HG02943 (cell line): ENCODE results near the gene TRIM37.

Experiments used
- ATAC-seq: cut with Tn5 transposase; IDR thresholded peaks from one replicate; pipeline ENCODE4 v1.9.1; 2021; ENCODE audit warnings: mild to moderate bottlenecking, low read depth, moderate library complexity; ENCODE audit not compliant: unreplicated experiment

TRIM37 gene

GRCh38 chr17:59046192-59046591 lies 60.5 kb downstream of the TRIM37 start:
- no peak for ATAC-seq

- ATAC-seq = no peak
Observed at GRCh38 chr17:59038734-59039133, 67.9 kb downstream of the TRIM37 start.

- no peak for ATAC-seq
Observed at GRCh38 chr17:59037960-59038359, 68.7 kb downstream of the TRIM37 start.

- ATAC-seq = no peak
Observed at GRCh38 chr17:59030811-59031210, 75.9 kb downstream of the TRIM37 start.

- no peak for ATAC-seq
Observed at GRCh38 chr17:59028328-59028727, 78.4 kb downstream of the TRIM37 start.

DNA sequence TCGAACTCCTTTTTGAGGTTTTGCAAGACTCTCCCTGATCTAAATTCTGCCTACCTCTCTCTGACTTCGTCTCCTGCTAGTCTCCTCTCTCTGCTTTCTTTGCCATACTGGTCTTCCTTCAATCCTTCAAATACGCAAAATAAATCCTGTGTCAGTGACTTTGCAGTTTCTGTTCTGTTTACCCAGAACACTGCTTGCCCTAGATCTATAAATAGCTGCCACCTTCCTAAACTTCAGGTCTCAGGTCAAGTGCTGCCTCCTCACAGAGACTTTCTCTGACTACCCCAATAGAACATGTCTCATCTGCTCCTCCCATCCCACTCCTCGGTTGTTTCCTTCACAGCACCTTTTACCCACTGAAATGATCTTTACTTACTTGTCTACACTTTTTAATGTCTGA lies 78.9 kb downstream of the TRIM37 start:
- ATAC-seq = no peak

DNA sequence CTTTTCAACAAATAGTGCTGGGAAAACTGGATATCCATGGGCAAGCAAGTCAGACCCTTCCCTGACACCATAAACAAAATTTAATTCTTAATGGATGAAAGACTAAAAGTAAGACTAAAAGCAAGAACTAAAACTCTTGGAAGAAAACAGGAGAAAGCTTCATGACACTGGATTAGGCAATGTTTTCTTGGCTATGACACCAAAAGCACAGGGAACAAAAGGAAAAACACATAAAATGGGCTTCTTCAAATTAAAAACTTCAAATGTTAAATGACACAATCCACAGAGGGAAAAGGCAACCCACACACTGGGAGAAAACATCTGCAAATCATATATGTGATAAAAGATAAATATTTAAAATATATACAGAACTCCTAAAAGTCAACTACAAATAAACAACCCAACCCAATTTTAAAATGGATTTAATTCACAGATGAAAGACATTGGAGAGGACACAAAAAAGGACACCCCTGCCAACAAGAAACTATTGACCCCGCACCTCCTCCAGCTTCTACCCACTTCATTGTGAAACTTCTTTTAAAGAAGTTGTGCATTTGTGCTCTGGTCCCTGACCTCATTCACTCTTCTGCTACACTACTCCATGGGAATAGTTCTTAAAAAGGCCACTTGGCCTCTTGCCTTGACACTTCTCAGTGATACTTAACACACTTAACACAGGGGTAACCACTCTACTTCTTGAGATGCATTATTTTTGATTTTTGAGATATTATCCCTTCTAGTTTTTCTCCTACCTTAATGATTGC lies 80.3 kb downstream of the TRIM37 start:
- ATAC-seq = no peak

GRCh38 chr17:59024916-59025315 lies 81.8 kb downstream of the TRIM37 start:
- ATAC-seq = no peak

DNA sequence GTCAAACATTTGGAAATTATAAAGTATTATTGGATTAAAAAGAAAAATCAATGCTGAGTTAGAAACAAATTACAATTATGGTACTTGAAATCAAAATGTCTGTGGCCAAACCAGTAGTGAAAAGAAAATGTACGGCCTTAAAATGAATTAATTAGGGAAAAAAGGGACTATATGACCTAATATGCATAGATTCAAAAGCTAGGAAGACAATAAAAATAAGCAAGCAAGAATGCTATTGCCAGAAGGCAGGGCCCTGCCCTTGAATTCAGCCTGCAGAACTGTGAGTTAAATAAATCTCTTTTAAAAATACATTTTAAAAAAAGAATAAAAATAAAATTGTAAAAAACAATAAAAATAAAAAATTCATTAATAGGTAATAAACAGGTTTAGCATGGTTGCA lies 88.7 kb downstream of the TRIM37 start:
- ATAC-seq = no peak

- no peak for ATAC-seq
Observed at GRCh38 chr17:59011975-59012374, 94.7 kb downstream of the TRIM37 start.

DNA sequence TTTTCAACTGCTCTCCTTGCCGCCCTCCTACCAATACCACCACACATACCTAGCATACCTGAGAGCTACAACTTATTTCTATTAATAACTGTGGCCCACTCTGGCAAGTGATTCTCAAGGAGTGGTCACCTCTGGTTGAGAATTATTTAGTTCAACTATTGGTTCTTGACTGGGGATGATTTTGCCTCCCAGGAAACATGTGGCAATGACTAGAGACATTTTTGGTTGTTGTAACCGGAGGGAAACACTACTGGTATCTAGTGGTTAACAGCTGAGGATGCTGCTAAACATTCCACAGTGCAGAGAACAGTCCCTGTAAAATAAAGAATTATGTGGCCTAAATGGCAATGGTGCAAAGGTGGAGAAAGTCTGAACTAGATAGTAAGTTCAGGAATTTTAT lies 96.7 kb downstream of the TRIM37 start:
- no peak for ATAC-seq

- ATAC-seq = no peak
Observed at GRCh38 chr17:59008737-59009136, 97.9 kb downstream of the TRIM37 start.

DNA sequence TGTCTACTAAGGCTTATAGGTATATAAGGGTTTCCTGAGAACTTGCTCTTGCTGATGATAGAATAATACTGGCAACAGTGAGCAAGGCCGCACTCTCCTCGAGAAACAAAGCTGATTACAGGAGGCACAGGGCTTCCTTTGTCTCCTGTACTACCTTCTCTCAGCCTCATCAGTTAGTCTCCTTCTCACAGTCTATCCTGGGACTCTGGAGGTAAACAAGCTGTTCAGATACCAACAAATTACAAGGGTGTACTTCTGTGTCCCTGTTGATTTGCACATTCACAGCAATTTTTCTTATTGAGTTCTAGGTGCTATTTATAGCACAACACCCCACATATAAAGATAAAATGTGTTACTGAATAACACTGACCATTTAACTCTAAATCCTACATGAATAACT lies 98.7 kb downstream of the TRIM37 start:
- ATAC-seq = no peak

DNA sequence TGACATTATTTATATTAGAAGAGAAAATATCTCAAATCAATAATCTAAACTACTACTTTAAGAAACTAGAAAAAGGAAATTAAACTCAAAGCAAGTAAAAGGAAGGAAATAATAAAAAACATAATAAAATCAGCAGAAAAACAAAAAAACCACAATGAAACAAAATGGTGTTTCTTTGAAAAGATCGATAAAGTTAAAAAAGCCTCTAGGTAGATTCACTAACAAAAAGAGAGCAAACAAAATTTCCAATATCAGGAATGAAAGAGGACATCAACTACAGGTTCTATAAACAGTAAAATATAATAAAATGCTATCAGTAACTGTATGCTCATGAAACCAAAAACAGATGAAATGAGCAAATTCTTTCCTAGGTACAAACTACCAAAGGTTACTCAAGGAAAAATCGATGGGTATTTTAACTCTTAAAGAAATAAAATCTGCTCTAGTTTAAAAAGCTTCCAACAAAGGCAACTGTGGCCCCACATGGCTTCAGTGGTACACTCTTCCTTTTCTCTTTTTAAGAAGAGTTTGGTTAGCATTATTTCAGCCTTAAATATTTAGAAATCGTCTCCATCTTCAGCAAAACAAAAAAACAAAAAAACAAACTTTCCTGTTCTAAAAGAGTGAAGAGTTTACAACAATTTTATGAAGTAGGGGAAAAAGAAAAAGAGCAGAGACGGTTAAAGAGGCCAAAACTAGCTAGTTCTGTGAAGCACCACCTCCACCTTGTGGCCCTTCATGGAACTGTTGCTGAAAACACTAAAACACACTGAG lies 102.2 kb downstream of the TRIM37 start:
- no peak for ATAC-seq

DNA sequence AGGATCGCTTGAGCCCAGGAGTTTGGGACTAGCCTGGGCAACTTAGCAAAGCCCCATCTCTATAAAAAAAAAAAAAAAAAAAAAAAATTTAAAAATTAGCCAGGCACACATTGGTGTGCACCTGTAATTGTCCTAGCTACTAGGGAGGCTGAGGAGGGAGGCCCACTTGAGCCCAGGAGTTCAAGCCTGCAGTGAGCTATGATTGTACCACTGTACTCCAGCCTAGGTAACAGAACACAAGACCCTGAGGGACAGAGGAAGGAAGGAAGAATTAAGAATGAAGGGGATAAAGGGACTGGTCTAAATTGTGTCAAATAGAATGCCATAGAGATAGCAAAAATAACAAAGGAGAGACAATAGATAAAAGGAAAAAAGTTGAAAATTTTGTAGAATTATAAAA lies 102.8 kb downstream of the TRIM37 start:
- ATAC-seq = no peak

GRCh38 chr17:59002848-59003247 lies 103.8 kb downstream of the TRIM37 start:
- no peak for ATAC-seq

DNA sequence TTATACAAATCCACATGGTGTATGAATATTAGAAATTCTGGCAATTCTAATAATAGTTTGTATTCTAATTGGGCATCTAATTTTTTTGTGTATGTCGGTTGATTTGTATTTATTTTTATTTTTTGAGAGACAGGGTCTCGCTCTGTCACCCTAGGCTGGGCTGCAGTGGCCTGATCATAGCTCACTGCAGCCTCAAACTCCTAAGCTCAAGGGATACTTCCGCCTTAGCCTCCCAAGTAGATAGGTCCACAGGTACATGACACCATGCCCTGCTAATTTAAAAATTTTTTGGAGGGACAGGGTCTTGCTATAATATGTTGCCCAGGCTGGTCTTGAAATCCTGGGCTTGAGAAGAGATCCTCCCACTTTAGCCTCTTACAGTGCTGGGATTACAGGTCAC lies 104.6 kb downstream of the TRIM37 start:
- ATAC-seq = no peak

DNA sequence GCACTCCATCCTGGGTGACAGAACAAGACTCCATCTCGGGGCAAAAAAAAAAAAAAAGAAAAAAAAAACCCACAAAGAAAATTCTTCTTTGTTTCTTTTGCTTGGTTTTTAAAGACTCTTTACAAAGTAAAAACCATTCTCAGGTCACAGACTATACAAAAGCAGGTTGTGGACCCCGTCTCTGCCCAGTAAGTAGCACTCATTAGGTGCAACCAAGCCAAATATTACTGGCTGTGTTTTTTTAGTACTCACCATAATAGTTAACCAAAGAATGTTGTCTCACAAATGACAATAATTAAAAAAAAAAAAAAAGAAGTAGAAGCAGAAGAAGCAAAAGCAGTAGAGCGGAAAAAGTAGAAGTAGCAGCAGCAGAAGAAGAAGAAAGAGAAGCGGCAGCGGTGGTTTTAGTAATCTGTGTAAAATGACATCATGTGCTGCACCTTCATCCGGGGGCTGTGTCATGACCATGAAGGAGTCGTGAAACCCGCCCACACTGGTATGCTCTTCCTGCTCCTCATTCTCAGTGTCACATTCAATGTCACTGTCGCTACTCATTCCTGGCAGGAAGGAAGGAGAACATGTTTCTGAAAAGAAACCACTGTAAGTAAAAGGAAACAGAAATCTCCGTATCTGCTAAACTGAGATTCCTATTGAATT lies 105.4 kb downstream of the TRIM37 start:
- ATAC-seq = peak; percentile 86

DNA sequence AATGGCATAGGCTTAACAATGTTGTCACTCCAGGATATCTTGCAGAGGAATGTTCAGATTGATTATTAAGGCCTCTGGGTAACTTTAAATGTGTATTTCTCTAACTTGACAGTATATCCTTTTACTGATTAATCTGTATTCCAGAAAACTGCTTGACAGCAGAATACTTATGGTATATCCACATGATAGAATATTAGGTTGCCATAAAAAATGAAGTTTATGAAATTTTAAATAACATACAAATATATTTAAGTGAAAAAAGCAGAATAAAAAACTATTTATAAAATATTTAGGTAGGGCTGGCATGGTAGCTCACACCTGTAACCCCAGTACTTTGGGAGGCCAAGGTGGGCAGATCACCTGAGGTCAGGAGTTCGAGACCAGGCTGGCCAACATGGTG lies 106.7 kb downstream of the TRIM37 start:
- ATAC-seq = no peak

DNA sequence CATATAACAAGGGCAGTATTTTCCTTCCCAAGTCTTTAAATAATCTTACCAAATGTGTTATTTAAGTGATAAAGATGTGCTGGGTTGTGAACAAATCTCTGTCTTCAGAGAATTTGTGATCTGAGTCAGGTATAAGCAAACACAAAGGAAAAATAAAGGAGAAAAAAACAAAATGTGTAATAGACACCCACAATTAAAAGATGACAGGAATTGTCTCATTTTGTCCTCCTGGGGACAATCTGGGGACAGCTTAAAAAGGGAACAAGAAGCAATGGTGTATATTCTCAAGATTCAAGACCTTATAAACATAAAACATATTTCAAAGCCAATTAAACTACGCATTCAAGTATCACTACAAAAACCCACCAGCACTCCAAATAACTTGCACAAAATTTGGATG lies 107.2 kb downstream of the TRIM37 start:
- no peak for ATAC-seq

- no peak for ATAC-seq
Observed at GRCh38 chr17:58998871-58999270, 107.8 kb downstream of the TRIM37 start.
